HG03139 (cell line): ENCODE measurements around the gene SH3TC1.

Experiments
- ATAC-seq: cut with Tn5 transposase; IDR thresholded peaks from one replicate; pipeline ENCODE4 v1.9.1; 2021; ENCODE audit not compliant: unreplicated experiment

SH3TC1 gene

GRCh38 chr4:8163436-8164193 is 35.5 kb upstream of the SH3TC1 start:
- ATAC-seq, result no peak

GRCh38 chr4:8164194-8164565 is 34.9 kb upstream of the SH3TC1 start:
- ATAC-seq, result no peak

- no peak for ATAC-seq
Measured at GRCh38 chr4:8164687-8165086, 34.4 kb upstream of the SH3TC1 start.

- ATAC-seq, result no peak
Measured at GRCh38 chr4:8165374-8165896, 33.7 kb upstream of the SH3TC1 start.

- ATAC-seq, result no peak
Measured at GRCh38 chr4:8167291-8167690, 31.8 kb upstream of the SH3TC1 start.

- no peak for ATAC-seq
Measured at GRCh38 chr4:8167815-8168214, 31.3 kb upstream of the SH3TC1 start.

- ATAC-seq, result no peak
Measured at GRCh38 chr4:8168232-8168631, 30.9 kb upstream of the SH3TC1 start.

GRCh38 chr4:8168832-8169598 is 30.1 kb upstream of the SH3TC1 start:
- ATAC-seq, result no peak

- ATAC-seq, result no peak
Measured at GRCh38 chr4:8169763-8170162, 29.3 kb upstream of the SH3TC1 start.

- no peak for ATAC-seq
Measured at GRCh38 chr4:8170341-8170740, 28.7 kb upstream of the SH3TC1 start.

GRCh38 chr4:8171266-8171665 is 27.8 kb upstream of the SH3TC1 start:
- no peak for ATAC-seq

- ATAC-seq, result peak; percentile 61
Measured at GRCh38 chr4:8171984-8172924, 26.8 kb upstream of the SH3TC1 start.

GRCh38 chr4:8173492-8174242 is 25.4 kb upstream of the SH3TC1 start:
- ATAC-seq, result no peak

GRCh38 chr4:8174970-8175369 is 24.1 kb upstream of the SH3TC1 start:
- no peak for ATAC-seq

- no peak for ATAC-seq
Measured at GRCh38 chr4:8175686-8176085, 23.4 kb upstream of the SH3TC1 start.

- peak; percentile 64 for ATAC-seq
Measured at GRCh38 chr4:8176547-8177399, 22.3 kb upstream of the SH3TC1 start.

- no peak for ATAC-seq
Measured at GRCh38 chr4:8177552-8177951, 21.5 kb upstream of the SH3TC1 start.

GRCh38 chr4:8177956-8178355 is 21.1 kb upstream of the SH3TC1 start:
- ATAC-seq, result no peak

- no peak for ATAC-seq
Measured at GRCh38 chr4:8179074-8179473, 20.0 kb upstream of the SH3TC1 start.

- no peak for ATAC-seq
Measured at GRCh38 chr4:8179771-8180170, 19.3 kb upstream of the SH3TC1 start.
